ENCODE results near the gene GPR146. TPM values are rescaled to one million over a fixed set of nuclear protein-coding genes. Genes with fewer than 3 reads are reported as not detected.

The GPR146 gene
- total RNA-seq, 1 experiment from 2014 or later, result 0.92 TPM

GRCh38 chr7:1058311-1058710 lies 14.0 kb downstream of the GPR146 start (continued):
- no peak for TF ChIP-seq SP1 (CRISPR knock-in tag; conservative IDR thresholded peaks at IDR 0.05)
- no peak for TF ChIP-seq TEAD4 (CRISPR knock-in tag; IDR thresholded peaks at IDR 0.05)
- no peak for TF ChIP-seq ATF2 (CRISPR knock-in tag; IDR thresholded peaks at IDR 0.05; ENCODE audit: borderline replicate concordance, low read depth)
- TF ChIP-seq IRF2 (CRISPR knock-in tag; IDR thresholded peaks at IDR 0.05; ENCODE audit: borderline replicate concordance, low read depth), result no peak
- TF ChIP-seq PREB (CRISPR knock-in tag; IDR thresholded peaks at IDR 0.05; ENCODE audit: borderline replicate concordance), result no peak
- TF ChIP-seq ZNF512 (CRISPR knock-in tag; IDR thresholded peaks at IDR 0.05; ENCODE audit: borderline replicate concordance), result no peak

GRCh38 chr7:1058821-1059199 lies 14.5 kb downstream of the GPR146 start:
- H3K4me1 Mint-ChIP-seq, result peaks cover 13% of the 10 kb centered on the region
- no peaks in the 10 kb centered on the region for H3K9me3 Mint-ChIP-seq
- peak overlapping the region; percentile 49; the same call in 1 of the 2 replicates for H3K27ac Mint-ChIP-seq
- no peak for ATAC-seq
- H3K4me3 Mint-ChIP-seq, result peak overlapping the region; percentile 45
- ChIA-PET POLR2A (interaction anchor here (1.0 kb wide), 1 partner anchor 14 kb away, joined by 3 read pairs; the partner anchor contains the start of gene GPR146), CTCF (interaction anchor here (0.7 to 4.3 kb wide), 4 partner anchors 15 to 117 kb away, joined by 3 to 53 read pairs (median 12); partner anchors contain the start of gene GPR146)
- H3K36me3 Mint-ChIP-seq, result no peaks in the 10 kb centered on the region
- no peaks in the 10 kb centered on the region for H3K27me3 Mint-ChIP-seq (ENCODE audit: low read depth)
- no peak for DNase-seq (ENCODE audit: low spot score)
- TF ChIP-seq PRRX2 (CRISPR knock-in tag; IDR thresholded peaks at IDR 0.05), result no peak
- TF ChIP-seq E2F1 (CRISPR knock-in tag; IDR thresholded peaks at IDR 0.05), result no peak
- no peak for TF ChIP-seq ZNF263 (CRISPR knock-in tag; IDR thresholded peaks at IDR 0.05; ENCODE audit: low read depth)
- no peak for TF ChIP-seq ZNF532 (CRISPR knock-in tag; IDR thresholded peaks at IDR 0.05; ENCODE audit: borderline replicate concordance)
- no peak for TF ChIP-seq ZNF232 (CRISPR knock-in tag; IDR thresholded peaks at IDR 0.05)
- TF ChIP-seq FOXP1 (CRISPR knock-in tag; IDR thresholded peaks at IDR 0.05; ENCODE audit: borderline replicate concordance), result no peak
- no peak for TF ChIP-seq ZMAT4 (CRISPR knock-in tag; IDR thresholded peaks at IDR 0.05)
- no peak for TF ChIP-seq NR1H2 (CRISPR knock-in tag; IDR thresholded peaks at IDR 0.05)
- no peak for TF ChIP-seq ERG (CRISPR knock-in tag; IDR thresholded peaks at IDR 0.05)
- TF ChIP-seq ARID4B (CRISPR knock-in tag; IDR thresholded peaks at IDR 0.05; ENCODE audit: borderline replicate concordance), result no peak
- TF ChIP-seq ZSCAN18 (CRISPR knock-in tag; IDR thresholded peaks at IDR 0.05), result no peak
- TF ChIP-seq FOXK1 (CRISPR knock-in tag; IDR thresholded peaks at IDR 0.05), result no peak
